ENCODE results near the gene ALAD.

DNA sequence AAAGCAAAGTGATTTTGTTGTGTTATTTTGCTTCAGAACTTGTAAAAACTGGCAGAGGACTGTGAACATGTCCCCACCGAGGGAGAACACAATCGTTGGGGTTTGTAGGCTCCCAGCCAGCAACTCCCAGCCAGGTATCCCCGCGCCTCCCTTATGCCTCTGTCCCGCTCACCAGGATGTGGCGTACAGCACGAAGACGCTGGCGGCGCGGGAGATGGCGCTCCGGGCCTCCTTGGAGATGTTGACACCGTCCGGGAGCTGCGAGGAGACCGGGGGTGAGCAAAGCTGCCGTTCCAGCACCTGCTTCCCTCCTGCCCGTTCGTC, 8.8 kb upstream of the ALAD start:
- TF ChIP-seq POLR2AphosphoS5 (IDR thresholded peaks at IDR 0.05; ENCODE audit: low read depth, low read length) (no peak), POLR2A (IDR thresholded peaks at IDR 0.05; ENCODE audit: low read depth, low read length) (no peak), TAF1 (IDR thresholded peaks at IDR 0.05; ENCODE audit: borderline replicate concordance, low read depth, low read length) (no peak)
